Endodermal cell (in vitro differentiated cells): Measurements from ENCODE around the gene CAMK2A. TPM values are rescaled to one million over a fixed set of nuclear protein-coding genes. Genes with fewer than 3 reads are reported as not detected.

Experiments
- DNase-seq: peaks from one replicate; pipeline ENCODE4 v3.0.0-alpha.2; 2017
- H3K27ac ChIP-seq: 2 replicates; pipeline ENCODE4 v1.5.1; 2013; ENCODE audit warnings: mild to moderate bottlenecking, low read depth, low read length, moderate library complexity
- H3K27me3 ChIP-seq: 2 replicates; pipeline ENCODE4 v1.6.1; 2013; ENCODE audit warnings: mild to moderate bottlenecking, low read length, moderate library complexity; ENCODE audit not compliant: insufficient read depth, control insufficient read depth, poor library complexity, severe bottlenecking
- H3K36me3 ChIP-seq: 2 replicates; pipeline ENCODE4 v1.7.0; 2013; ENCODE audit warnings: mild to moderate bottlenecking, low read length, moderate library complexity; ENCODE audit not compliant: control insufficient read depth, insufficient read depth
- H3K4me1 ChIP-seq: one replicate; pipeline ENCODE4 v1.7.0; 2013; ENCODE audit warnings: low read length; ENCODE audit not compliant: control insufficient read depth, insufficient read depth
- H3K4me3 ChIP-seq: 2 replicates; pipeline ENCODE4 v1.5.1; 2013; ENCODE audit warnings: mild to moderate bottlenecking, low read length, moderate library complexity
- H3K9ac ChIP-seq: 2 replicates; pipeline ENCODE4 v1.6.1; 2013; ENCODE audit warnings: mild to moderate bottlenecking, low read length, moderate library complexity; ENCODE audit not compliant: poor library complexity, severe bottlenecking; ENCODE audit errors: extremely low read depth
- H3K9me3 ChIP-seq: 2 replicates; pipeline ENCODE4 v1.6.1; 2013; ENCODE audit warnings: mild to moderate bottlenecking, low read length, moderate library complexity; ENCODE audit not compliant: control insufficient read depth
- H3K27ac Mint-ChIP-seq: 2 replicates; pipeline ENCODE4 v1.8.0; 2020; ENCODE audit warnings: mixed read lengths
- H3K27me3 Mint-ChIP-seq: 2 replicates; pipeline ENCODE4 v1.8.0; 2021; ENCODE audit warnings: mild to moderate bottlenecking, mixed read lengths; ENCODE audit not compliant: insufficient read depth
- H3K36me3 Mint-ChIP-seq: 2 replicates; pipeline ENCODE4 v1.8.0; 2020; ENCODE audit warnings: low read depth, mixed read lengths
- H3K4me1 Mint-ChIP-seq: 2 replicates; pipeline ENCODE4 v1.8.0; 2020; ENCODE audit warnings: mixed read lengths
- H3K4me3 Mint-ChIP-seq: 2 replicates; pipeline ENCODE4 v1.8.0; 2020; ENCODE audit warnings: mild to moderate bottlenecking, moderate library complexity, mixed read lengths
- H3K9me3 Mint-ChIP-seq: 2 replicates; pipeline ENCODE4 v1.8.0; 2020; ENCODE audit warnings: mild to moderate bottlenecking, mixed read lengths
- WGBS, 2 experiments: methylation state at CpG; one replicate each; pipeline versions ENCODE4 v1.1.5 to v1.1.7; 2013; ENCODE audit warnings: missing lambda C conversion rate in 2 of 2, mixed read lengths in 1 of 2; ENCODE audit not compliant: insufficient coverage in 1 of 2, insufficient read length in 1 of 2; 5-methylcytosine and 5-hydroxymethylcytosine counted together
- total RNA-seq, 2 donors: library from RNA; stranded (reverse); fragmentation: NEBNext Ultra II Directional in 1 of 2; extraction: Animal tissue kit (Norgen Biotek cat#: 25700) in 1 of 2; gene quantifications; 2 replicates in 1 of 2; 3 replicates in 1 of 2; pipeline ENCODE4 v1.2.1, GENCODE V29; 2021
- TF ChIP-seq, protein P1 (sequence below): fragments of 200-600 bp; sonication (generic); conservative IDR thresholded peaks from 2 replicates; pipeline ENCODE4 v1.5.0; 2021; ENCODE audit warnings: antibody characterized with exemption, mild to moderate bottlenecking

Gene CAMK2A
- total RNA-seq, 2 donors from 2014 or later: 0.31 to 0.49 TPM

DNA sequence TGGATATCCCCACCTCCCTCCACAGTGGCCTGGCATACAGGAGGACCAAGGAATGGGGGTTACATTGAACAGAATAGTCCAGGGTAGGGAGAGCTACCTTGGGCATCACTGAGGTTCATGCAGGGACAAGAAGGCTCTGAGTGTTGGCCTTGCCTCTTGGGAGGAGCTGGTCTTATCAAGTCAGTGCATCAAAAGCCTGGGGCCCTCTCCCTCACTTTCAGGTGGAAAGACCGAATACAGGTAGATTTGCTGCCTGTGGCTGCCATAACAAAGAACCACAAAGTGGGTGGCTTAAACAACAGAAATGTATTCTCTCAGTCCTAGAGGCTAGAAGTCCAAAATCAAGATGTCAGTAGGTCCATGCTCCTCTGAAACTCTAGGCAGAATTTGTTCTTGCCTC lies 31.6 kb upstream of the CAMK2A start:
- H3K9me3 ChIP-seq: no peaks in the 10 kb centered on the region
- H3K4me1 ChIP-seq: no peaks in the 10 kb centered on the region
- H3K36me3 ChIP-seq: no peaks in the 10 kb centered on the region
- 92 to 100% methylated on average over 1 of the region's 1 CpG for WGBS, 2 experiments
- Mint-ChIP-seq H3K36me3 (no peaks in the 10 kb centered on the region), H3K9me3 (no peaks in the 10 kb centered on the region), H3K4me3 (no peak overlapping the region), H3K27me3 (peaks cover 5% of the 10 kb centered on the region), H3K27ac (no peak overlapping the region), H3K4me1 (peaks cover 13% of the 10 kb centered on the region)
- no peak overlapping the region for H3K4me3 ChIP-seq
- H3K27me3 ChIP-seq: no peaks in the 10 kb centered on the region
- TF ChIP-seq, protein P1, sequence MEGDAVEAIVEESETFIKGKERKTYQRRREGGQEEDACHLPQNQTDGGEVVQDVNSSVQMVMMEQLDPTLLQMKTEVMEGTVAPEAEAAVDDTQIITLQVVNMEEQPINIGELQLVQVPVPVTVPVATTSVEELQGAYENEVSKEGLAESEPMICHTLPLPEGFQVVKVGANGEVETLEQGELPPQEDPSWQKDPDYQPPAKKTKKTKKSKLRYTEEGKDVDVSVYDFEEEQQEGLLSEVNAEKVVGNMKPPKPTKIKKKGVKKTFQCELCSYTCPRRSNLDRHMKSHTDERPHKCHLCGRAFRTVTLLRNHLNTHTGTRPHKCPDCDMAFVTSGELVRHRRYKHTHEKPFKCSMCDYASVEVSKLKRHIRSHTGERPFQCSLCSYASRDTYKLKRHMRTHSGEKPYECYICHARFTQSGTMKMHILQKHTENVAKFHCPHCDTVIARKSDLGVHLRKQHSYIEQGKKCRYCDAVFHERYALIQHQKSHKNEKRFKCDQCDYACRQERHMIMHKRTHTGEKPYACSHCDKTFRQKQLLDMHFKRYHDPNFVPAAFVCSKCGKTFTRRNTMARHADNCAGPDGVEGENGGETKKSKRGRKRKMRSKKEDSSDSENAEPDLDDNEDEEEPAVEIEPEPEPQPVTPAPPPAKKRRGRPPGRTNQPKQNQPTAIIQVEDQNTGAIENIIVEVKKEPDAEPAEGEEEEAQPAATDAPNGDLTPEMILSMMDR: no peak
- no peak for DNase-seq
- no peak overlapping the region for H3K9ac ChIP-seq
- no peak overlapping the region for H3K27ac ChIP-seq

DNA sequence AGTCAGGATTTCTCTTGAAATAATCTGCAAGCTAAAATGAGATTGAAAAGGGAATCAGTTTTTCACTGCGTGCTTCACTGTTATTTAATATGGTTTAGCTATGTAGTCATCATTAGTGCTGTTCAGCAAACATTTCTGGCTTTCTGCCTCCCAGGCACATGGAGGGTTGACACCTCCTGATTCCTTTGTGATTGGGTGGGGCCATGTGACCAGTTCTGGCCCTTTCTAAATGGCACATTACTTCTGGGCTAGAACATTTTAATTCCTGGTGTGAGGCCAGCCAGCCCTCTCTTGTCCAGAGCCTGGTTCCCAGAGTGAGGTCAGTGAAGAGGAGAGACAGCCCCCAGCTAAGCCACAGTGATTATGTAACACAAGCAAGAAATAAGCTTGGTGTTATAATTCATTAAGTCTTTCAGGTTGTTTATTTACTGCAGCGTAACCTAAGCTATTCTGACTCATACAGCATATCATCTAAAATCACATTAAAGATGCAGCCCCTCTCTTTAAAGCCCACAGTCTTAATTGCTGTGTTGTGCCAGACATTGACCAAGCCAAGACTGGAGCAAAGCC lies 30.6 kb upstream of the CAMK2A start:
- Histone ChIP-seq H3K27ac (no peak overlapping the region), H3K4me3 (no peak overlapping the region), H3K4me1 (no peaks in the 10 kb centered on the region), H3K9ac (no peak overlapping the region), H3K27me3 (no peaks in the 10 kb centered on the region), H3K36me3 (no peaks in the 10 kb centered on the region), H3K9me3 (no peaks in the 10 kb centered on the region)
- no peaks in the 10 kb centered on the region for H3K9me3 Mint-ChIP-seq
- H3K27ac Mint-ChIP-seq: no peak overlapping the region
- WGBS, 2 experiments: 71 to 96% methylated on average over 1 to 2 of the region's 2 CpGs
- no peak overlapping the region for H3K4me3 Mint-ChIP-seq
- no peak for DNase-seq
- H3K36me3 Mint-ChIP-seq: no peaks in the 10 kb centered on the region
- peaks cover 5% of the 10 kb centered on the region for H3K27me3 Mint-ChIP-seq
- TF ChIP-seq, protein P1: no peak
- peaks cover 13% of the 10 kb centered on the region for H3K4me1 Mint-ChIP-seq

DNA sequence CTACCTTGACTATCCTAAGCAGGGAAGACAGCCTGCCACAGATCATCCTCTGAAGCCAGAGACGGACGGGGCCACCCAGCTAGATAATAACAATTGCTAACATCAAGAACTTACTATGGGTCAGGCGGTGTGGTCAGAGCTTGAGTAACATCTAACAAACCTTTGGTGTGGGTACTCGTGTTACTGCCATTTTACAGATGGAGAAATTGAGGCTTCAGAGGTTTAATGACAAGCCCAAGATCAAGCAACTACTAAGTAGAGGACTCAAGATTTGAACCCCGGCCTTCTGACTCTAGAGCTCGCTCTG lies 29.9 kb upstream of the CAMK2A start:
- Mint-ChIP-seq H3K27me3 (peaks cover 5% of the 10 kb centered on the region), H3K9me3 (no peaks in the 10 kb centered on the region)

More for the DNA sequence above, 29.9 kb upstream of the CAMK2A start:
- no peak overlapping the region for H3K27ac ChIP-seq
- H3K36me3 Mint-ChIP-seq: no peaks in the 10 kb centered on the region
- no peaks in the 10 kb centered on the region for H3K9me3 ChIP-seq
- no peak for DNase-seq
- no peak overlapping the region for H3K4me3 ChIP-seq
- no peak overlapping the region for H3K27ac Mint-ChIP-seq
- TF ChIP-seq, protein P1: no peak
- WGBS, 2 experiments: 89 to 95% methylated on average over 2 to 6 of the region's 6 CpGs
- H3K9ac ChIP-seq: no peak overlapping the region
- H3K4me1 ChIP-seq: no peaks in the 10 kb centered on the region
- no peak overlapping the region for H3K4me3 Mint-ChIP-seq
- peaks cover 13% of the 10 kb centered on the region for H3K4me1 Mint-ChIP-seq
- H3K27me3 ChIP-seq: no peaks in the 10 kb centered on the region
- no peaks in the 10 kb centered on the region for H3K36me3 ChIP-seq
